KBM-7 (cell line): ENCODE results near the gene MCF2.

Source experiments
- DNase-seq: peaks from one replicate; pipeline ENCODE4 v3.0.0-alpha.2; 2015
- in situ Hi-C: fragments of 300-500 bp; cut with MboI; formaldehyde crosslinking; loops from 2 replicates; pipeline ENCODE4 v1.14.3; 2020; ENCODE audit warnings: low sequenced_read_pairs, low pct_unique_long_range_greater_than_20kb, mixed read lengths

The MCF2 gene

GRCh38 chrX:139639253-139639652, 68.7 kb downstream of the MCF2 start:
- DNase-seq, result no peak
- in situ Hi-C loops, result no loop called here

GRCh38 chrX:139600105-139600504, 107.9 kb downstream of the MCF2 start:
- in situ Hi-C loops, result no loop called here
- no peak for DNase-seq

GRCh38 chrX:139596068-139596467, 111.9 kb downstream of the MCF2 start:
- peak; percentile 1 for DNase-seq
- in situ Hi-C loops, result no loop called here

GRCh38 chrX:139585613-139586012, 122.4 kb downstream of the MCF2 start:
- in situ Hi-C loops, result no loop called here
- no peak for DNase-seq

DNA sequence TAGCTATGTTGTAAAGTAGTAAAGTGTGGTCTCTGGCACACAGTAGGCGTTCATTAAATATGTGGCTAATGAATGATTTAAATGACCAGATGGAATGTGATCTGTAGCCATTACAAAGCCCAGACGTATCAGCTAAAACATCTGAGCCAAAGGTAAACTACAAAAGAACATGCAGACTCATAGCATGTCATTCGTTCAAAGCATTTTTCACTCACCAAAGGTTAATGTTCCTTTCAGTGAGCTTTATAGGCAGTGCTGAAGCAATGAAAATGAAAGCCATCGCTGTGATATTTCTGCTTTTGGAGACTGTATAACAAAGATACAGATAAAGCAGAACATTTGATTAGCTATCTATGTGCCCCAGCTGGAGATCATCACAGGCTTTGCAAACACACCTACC, 126.9 kb downstream of the MCF2 start:
- no peak for DNase-seq
- in situ Hi-C loops, result no loop called here

DNA sequence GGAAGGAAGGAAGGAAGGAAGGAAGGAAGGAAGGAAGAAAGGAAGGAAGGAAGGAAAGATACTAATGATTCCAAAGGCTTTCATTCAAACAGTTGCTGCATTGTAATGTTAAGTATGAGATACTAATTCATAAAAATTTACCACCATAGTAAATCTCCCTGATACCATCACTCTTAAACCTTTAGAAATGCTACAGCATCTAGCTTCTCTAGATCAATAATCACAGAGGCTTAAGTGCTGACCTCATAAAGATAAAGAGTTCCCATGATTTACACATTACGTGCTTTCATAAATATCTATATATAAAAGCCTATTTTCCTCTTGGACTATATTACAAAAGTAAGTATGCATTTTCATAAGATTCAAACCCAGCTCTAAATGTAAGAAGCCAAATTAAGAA, 141.0 kb downstream of the MCF2 start:
- no peak for DNase-seq
- in situ Hi-C loops, result no loop called here

DNA sequence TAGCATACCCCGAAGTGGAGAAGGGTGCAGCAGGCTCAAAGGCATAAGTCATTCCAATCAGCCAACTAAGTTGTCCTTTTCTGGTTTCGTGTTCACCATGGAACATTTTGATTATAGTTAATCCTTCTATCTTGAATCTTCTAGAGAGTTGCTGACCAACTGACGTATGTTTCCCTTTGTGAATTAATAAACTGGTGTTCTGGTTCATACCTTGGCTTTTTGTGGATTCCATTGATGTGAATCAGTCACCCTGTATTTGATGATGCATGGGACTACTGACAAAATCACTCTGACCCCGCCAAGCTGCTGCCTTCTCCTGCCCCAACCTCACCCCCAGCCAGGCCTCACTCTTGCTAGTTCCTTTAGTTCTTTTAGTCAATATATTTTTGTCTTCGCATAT, 144.7 kb downstream of the MCF2 start:
- in situ Hi-C loops, result no loop called here
- no peak for DNase-seq

- no peak for DNase-seq
- in situ Hi-C loops, result no loop called here
These were observed 147.7 kb downstream of the MCF2 start for GRCh38 chrX:139560221-139560620.

- in situ Hi-C loops, result no loop called here
- peak; percentile 73 for DNase-seq
These were observed 148.5 kb downstream of the MCF2 start for GRCh38 chrX:139559383-139560042.

DNA sequence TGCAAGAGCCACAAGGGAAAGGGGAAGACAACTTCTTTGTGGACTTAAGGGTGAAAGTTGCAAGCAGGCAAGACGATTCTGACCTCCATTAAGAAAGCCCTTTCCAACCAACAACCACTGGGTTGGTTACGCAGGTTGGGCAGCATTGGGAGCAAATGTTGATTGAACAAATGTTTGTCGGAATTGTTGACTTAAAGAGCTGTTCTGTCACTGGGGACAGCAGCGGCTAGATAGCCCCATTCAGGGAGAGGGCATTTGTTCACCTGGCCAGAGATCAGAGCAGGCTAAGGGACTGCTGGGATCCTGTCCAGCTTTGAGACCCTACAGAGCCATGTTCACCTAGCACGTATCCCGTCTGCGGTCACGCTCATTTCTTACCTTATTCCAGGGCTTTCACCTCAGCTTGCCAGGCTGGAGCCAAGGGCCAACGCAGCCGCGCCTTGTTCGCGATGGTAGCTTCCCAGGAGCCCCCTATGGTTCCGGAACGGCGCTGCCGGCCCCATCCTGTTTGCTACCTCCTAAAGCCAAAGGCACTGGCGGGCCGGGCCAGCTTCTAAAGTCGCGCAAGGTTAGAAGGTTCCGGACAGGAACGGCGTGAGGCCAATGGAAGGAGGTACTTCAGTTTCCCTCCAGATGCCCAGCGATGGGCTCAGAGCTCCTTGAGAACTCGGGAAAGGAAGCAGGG, 152.8 kb downstream of the MCF2 start:
- peak; percentile 7 for DNase-seq

GRCh38 chrX:139554376-139554775, 153.6 kb downstream of the MCF2 start:
- no peak for DNase-seq
- in situ Hi-C loops, result no loop called here

More for the DNA sequence above, 152.8 kb downstream of the MCF2 start:
- in situ Hi-C loops, result no loop called here

DNA sequence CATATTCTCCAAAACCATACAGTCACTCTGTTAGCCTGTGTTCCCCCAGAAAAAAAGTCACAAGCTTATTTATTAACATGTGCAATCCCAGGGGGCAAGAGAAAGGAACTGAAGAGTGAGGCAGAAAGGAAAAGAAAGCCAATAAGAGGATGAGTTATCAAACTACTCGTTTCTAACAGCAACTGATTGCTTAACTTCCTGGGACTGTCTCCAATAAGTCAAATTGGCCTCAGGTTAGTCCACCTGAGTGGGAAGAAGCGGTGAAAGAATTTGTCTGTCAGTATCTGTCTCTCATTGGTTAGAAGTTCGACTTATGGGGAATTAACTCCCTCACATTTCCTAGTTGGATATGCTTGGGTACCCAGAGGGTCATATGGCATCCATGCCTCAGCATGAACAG, 163.4 kb downstream of the MCF2 start:
- DNase-seq, result no peak
- in situ Hi-C loops, result no loop called here

- in situ Hi-C loops, result no loop called here
- no peak for DNase-seq
These were observed 164.0 kb downstream of the MCF2 start for GRCh38 chrX:139543920-139544319.

DNA sequence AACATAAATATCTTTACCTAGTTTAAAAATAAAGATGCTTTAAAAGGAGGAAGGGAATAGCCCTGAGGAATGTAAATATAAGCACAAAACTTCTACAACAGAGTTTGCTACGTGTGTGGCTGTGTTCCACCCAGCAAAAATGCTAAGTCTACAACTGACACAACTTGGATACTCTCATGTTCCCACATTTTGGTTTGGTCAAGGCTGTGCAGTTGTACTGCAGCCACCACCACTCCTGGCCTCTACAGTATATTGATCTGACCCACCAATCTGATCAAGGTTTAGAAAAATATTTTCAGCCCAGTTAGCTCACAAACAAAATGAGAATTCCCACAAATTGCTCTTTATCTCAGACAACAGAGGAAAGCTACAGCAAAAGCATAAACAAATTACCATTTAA, 165.3 kb downstream of the MCF2 start:
- in situ Hi-C loops, result no loop called here
- DNase-seq, result no peak

GRCh38 chrX:139538907-139539790, 168.8 kb downstream of the MCF2 start:
- DNase-seq, result peak; percentile 7
- in situ Hi-C loops, result no loop called here

DNA sequence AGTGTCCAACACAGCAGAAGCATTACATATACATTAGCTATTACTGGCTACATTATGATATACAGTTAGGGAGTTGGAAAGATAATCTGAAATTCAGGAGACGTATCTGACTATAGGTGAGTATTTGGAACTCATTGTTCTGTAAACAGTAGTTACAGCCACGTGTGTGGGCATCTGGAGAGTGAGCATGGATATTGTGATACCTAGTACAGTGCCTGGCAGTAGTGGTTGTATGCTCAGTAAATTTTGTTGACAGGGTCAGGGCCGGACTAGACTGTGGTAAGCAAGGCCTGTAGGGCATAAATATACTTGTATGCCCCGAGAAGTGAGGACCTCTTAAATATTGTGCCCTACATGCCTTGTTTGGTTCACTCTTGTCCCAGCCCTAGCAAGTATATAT, 174.5 kb downstream of the MCF2 start:
- in situ Hi-C loops, result no loop called here
- no peak for DNase-seq

GRCh38 chrX:139532834-139533233, 175.1 kb downstream of the MCF2 start:
- DNase-seq, result no peak
- in situ Hi-C loops, result no loop called here
